Activated CD4-positive, alpha-beta T cell treated with anti-CD3 and anti-CD28 coated beads, Interleukin-2, Interleukin-4, amounts not matched to agents 100 ng/mL and 50 ng/mL, durations not matched to agents 16 hours and 8 hours (primary cell): ENCODE measurements around the gene OVOL2.

Source experiments
- DNase-seq: peaks from one replicate; pipeline ENCODE4 v3.0.0-alpha.2; 2020; ENCODE audit warnings: low spot score

The OVOL2 gene

GRCh38 chr20:17976305-17976704 is 81.4 kb downstream of the OVOL2 start:
- DNase-seq = no peak
